Measurements from ENCODE around the gene LSMEM2. TPM values are rescaled to one million over a fixed set of nuclear protein-coding genes. Genes with fewer than 3 reads are reported as not detected.
"Not testable (repeated sequence)": the region's sequence is repeated elsewhere in the genome, so short reads cannot be mapped to it uniquely, and the experiment has no call there.

LSMEM2 gene
- total RNA-seq, 1 experiment from 2014 or later, result not detected

DNA sequence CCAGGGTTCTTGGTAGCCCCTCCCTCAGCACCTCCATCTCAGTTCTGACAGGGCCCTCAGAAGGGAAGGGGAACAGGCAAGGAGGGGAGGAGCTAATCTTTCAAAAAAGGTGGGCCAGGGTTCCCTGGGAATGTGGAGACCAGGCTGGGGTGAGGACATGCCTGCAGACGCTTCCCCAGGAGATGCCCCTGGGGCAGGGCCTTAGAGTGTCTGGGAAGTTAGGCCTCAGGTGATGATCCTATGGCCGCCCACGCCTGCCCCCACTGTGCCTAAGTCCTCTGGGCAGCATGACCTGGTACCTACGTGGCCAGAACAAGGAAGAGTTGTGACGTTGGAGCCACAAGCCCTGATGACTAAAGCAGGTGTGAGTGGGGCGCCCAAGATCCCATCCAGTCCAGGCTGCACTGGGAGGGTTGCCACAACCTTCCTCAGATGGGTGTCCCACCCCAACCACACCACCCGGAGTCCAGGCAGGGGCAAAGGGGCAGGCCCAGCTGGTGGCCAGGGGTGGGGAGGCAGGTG, 13.9 kb upstream of the LSMEM2 start:
- DNase-seq (ENCODE audit: low spot score), result peak; percentile 73

- DNase-seq (ENCODE audit: low spot score), result no peak
Measured at GRCh38 chr3:50265571-50265970, 13.3 kb upstream of the LSMEM2 start.

GRCh38 chr3:50266017-50266416, 12.9 kb upstream of the LSMEM2 start:
- DNase-seq (ENCODE audit: low spot score), result no peak

DNA sequence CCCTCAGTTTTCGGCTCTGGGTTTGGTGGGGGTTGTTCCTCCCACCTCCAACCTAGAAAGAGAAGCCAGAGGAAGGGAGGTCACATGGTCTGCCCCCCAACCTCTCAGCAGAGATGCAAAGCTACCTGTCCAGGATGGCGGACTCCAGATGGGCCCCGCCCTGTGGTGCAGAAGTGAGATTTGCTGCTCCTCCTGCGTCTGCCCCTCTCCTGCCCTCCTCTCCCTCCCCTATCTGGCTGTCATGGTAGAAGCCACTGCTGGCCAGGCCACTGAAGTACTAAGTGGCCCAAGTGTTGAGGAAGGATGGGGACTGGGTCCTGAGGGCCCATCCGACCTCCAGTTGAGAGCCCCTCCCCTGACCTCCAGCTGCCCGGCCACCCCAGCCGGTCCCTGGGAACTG, 12.1 kb upstream of the LSMEM2 start:
- no peak for DNase-seq (ENCODE audit: low spot score)

GRCh38 chr3:50267280-50267913, 11.5 kb upstream of the LSMEM2 start:
- no peak for DNase-seq (ENCODE audit: low spot score)

GRCh38 chr3:50268276-50268675, 10.6 kb upstream of the LSMEM2 start:
- DNase-seq (ENCODE audit: low spot score), result no peak

- peak; percentile 82 for DNase-seq (ENCODE audit: low spot score)
Measured at GRCh38 chr3:50268703-50269451, 10.0 kb upstream of the LSMEM2 start, which contains the start of gene SEMA3B. Gene SEMA3B, plus strand, starts transcription at chr3:50269147. Its CDS starts 94 bp downstream, at chr3:50269241.

DNA sequence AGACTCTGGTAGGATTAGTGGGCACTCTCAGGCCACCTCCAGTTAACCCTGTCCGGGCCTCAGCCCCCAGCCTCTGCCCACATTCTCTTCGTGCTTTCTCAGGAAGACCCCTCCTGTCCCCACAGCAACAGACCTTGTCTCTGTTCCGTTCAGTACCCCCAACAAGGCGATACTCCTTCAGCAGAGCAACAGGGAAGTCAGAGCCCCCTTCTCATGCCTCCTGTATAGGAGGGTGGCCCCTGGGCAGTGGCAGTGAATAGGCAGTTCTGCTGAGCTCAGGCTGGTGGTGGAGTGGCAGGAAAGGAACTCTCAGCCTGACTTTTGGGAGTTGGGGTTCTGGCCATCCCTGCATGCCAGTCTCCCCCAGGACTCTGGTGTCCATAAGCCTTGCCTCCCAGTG, 9.4 kb upstream of the LSMEM2 start:
- no peak for DNase-seq (ENCODE audit: low spot score)

- DNase-seq (ENCODE audit: low spot score), result peak; percentile 62
Measured at GRCh38 chr3:50269977-50270413, 8.9 kb upstream of the LSMEM2 start.

DNA sequence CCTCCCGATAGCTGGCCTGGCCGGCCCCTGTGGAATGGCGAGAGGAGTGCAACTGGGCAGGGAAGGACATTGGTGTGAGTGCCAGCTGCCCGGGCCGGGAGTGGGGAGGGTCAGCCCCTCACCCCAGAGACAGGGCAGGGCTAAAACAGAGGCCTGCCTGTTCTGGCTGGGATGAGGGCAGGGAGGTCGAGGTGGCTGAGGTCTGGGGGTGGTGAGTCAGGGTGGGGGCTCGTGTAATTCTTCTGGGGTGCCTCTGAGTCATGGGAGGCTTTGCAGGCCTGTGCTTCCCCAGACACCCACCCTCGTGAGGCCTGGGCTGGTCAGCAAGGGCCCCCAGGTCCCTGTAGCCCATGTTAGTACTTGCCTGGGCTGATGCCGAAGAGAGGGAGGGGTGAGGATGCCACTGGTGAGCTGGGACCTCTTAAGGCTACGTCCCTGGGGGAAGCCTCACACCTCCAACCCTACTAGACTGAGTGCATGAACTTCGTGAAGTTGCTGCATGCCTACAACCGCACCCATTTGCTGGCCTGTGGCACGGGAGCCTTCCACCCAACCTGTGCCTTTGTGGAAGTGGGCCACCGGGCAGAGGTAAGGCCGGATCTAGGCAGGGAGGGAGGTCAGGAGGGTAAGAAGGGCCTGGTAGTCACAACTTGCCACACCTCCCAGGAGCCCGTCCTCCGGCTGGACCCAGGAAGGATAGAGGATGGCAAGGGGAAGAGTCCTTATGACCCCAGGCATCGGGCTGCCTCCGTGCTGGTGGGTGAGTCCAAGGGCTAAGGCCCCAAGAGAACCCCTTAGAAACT, 8.3 kb upstream of the LSMEM2 start:
- DNase-seq (ENCODE audit: low spot score), result no peak

- DNase-seq (ENCODE audit: low spot score), result no peak
Measured at GRCh38 chr3:50271314-50271936, 7.5 kb upstream of the LSMEM2 start.

GRCh38 chr3:50272538-50272910, 6.4 kb upstream of the LSMEM2 start:
- not testable (repeated sequence) for DNase-seq (ENCODE audit: low spot score)

GRCh38 chr3:50272911-50273688, 5.8 kb upstream of the LSMEM2 start:
- peak; percentile 60 for DNase-seq (ENCODE audit: low spot score)

DNA sequence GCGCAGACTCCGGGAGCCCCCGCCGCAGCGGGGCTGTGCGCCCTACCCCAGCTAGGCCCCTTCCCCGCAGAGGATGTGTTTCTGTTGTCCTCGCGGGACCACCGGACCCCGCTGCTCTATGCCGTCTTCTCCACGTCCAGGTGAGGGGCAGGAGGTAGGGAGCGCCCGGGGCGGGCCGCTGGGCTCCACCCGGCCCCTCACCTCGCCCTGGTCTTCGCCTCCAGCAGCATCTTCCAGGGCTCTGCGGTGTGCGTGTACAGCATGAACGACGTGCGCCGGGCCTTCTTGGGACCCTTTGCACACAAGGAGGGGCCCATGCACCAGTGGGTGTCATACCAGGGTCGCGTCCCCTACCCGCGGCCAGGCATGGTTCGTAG, 5.2 kb upstream of the LSMEM2 start:
- DNase-seq (ENCODE audit: low spot score), result no peak

DNA sequence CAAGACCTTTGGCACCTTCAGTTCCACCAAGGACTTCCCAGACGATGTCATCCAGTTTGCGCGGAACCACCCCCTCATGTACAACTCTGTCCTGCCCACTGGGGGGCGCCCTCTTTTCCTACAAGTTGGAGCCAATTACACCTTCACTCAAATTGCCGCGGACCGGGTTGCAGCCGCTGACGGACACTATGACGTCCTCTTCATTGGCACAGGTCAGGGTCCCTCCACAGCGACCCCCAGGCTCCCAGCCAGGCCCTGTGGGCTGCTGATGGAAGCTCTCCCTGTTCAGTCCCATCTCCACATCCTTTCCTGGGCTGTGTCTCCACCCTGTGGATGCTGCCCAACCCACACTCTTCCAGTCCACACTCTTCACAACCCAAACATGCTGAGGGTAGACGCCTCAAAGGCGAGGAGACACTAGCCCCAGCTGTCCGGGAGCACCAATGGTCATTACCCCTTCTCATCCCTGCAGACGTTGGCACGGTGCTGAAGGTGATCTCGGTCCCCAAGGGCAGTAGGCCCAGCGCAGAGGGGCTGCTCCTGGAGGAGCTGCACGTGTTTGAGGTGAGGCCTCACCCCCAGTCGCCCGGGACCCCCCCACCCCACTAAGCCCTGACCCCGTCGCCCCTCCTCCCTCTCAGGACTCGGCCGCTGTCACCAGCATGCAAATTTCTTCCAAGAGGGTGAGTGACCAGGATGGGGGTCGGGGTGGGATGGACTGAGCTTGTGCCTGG, 4.3 kb upstream of the LSMEM2 start:
- no peak for DNase-seq (ENCODE audit: low spot score)

GRCh38 chr3:50275141-50275995, 3.5 kb upstream of the LSMEM2 start:
- DNase-seq (ENCODE audit: low spot score), result no peak

GRCh38 chr3:50275996-50276761, 2.7 kb upstream of the LSMEM2 start:
- no peak for DNase-seq (ENCODE audit: low spot score)

DNA sequence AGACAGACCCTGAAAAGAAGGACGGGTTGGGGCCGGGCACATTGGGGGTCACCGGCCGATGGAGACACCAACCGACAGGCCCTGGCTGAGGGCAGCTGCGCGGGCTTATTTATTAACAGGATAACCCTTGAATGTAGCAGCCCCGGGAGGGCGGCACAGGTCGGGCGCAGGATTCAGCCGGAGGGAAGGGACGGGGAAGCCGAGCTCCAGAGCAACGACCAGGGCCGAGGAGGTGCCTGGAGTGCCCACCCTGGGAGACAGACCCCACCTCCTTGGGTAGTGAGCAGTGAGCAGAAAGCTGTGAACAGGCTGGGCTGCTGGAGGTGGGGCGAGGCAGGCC, 2.2 kb upstream of the LSMEM2 start:
- DNase-seq (ENCODE audit: low spot score), result no peak

All from A172 (cell line).